H9 (cell line): ENCODE measurements around the gene NCOA5. TPM values are rescaled to one million over a fixed set of nuclear protein-coding genes. Genes with fewer than 3 reads are reported as not detected.

Experiments used
- DNase-seq: peaks from one replicate; pipeline ENCODE4 v3.0.0-alpha.2; 2017
- H2AFZ ChIP-seq: one replicate; pipeline ENCODE4 v1.6.1; 2013; ENCODE audit warnings: mild to moderate bottlenecking, low read length, control low read depth, moderate library complexity
- H2AK5ac ChIP-seq: 2 replicates; pipeline ENCODE4 v1.6.1; 2013; ENCODE audit warnings: low read length, control low read depth, mixed read lengths; ENCODE audit not compliant: insufficient read length
- H2BK120ac ChIP-seq: one replicate; pipeline ENCODE4 v1.6.1; 2013; ENCODE audit warnings: low read depth, mild to moderate bottlenecking, low read length, control low read depth, inconsistent platforms; ENCODE audit not compliant: poor library complexity, severe bottlenecking
- H2BK12ac ChIP-seq: 2 replicates; pipeline ENCODE4 v1.6.1; 2013; ENCODE audit warnings: low read length, control low read depth, mixed read lengths, low read depth; ENCODE audit not compliant: insufficient read length
- H2BK15ac ChIP-seq: 2 replicates; pipeline ENCODE4 v1.6.1; 2013; ENCODE audit warnings: low read depth, low read length, control low read depth
- H2BK20ac ChIP-seq: one replicate; pipeline ENCODE4 v1.6.1; 2013; ENCODE audit warnings: low read depth, mild to moderate bottlenecking, low read length, control low read depth, inconsistent platforms; ENCODE audit not compliant: poor library complexity, severe bottlenecking
- H2BK5ac ChIP-seq: 2 replicates; pipeline ENCODE4 v1.6.1; 2013; ENCODE audit warnings: low read length, control low read depth, mixed read lengths; ENCODE audit not compliant: insufficient read length
- H3K14ac ChIP-seq: 2 replicates; pipeline ENCODE4 v1.6.1; 2013; ENCODE audit warnings: low read length, control low read depth; ENCODE audit not compliant: insufficient read depth
- H3K18ac ChIP-seq: 2 replicates; pipeline ENCODE4 v1.6.1; 2013; ENCODE audit warnings: low read depth, mild to moderate bottlenecking, mixed read lengths, low read length, control low read depth; ENCODE audit not compliant: insufficient read length
- H3K23ac ChIP-seq: 2 replicates; pipeline ENCODE4 v1.6.1; 2013; ENCODE audit warnings: low read length, control low read depth, mixed read lengths, low read depth; ENCODE audit not compliant: insufficient read length
- H3K23me2 ChIP-seq: 2 replicates; pipeline ENCODE4 v1.6.1; 2013; ENCODE audit warnings: low read depth, mild to moderate bottlenecking, mixed read lengths, low read length, control low read depth; ENCODE audit not compliant: insufficient read length, poor library complexity, severe bottlenecking
- H3K27ac ChIP-seq: 2 replicates; pipeline ENCODE4 v1.5.1; 2013; ENCODE audit warnings: low read length, control low read depth, mixed read lengths, low read depth; ENCODE audit not compliant: insufficient read length
- H3K27me3 ChIP-seq: 2 replicates; pipeline ENCODE4 v1.6.1; 2013; ENCODE audit warnings: low read length, control low read depth, inconsistent platforms; ENCODE audit not compliant: insufficient read depth
- H3K4ac ChIP-seq: 2 replicates; pipeline ENCODE4 v1.6.1; 2013; ENCODE audit warnings: low read depth, mild to moderate bottlenecking, control low read depth, inconsistent platforms, low read length, moderate library complexity
- H3K4me1 ChIP-seq: 2 replicates; pipeline ENCODE4 v1.6.1; 2013; ENCODE audit warnings: low read length, control low read depth, inconsistent platforms; ENCODE audit not compliant: insufficient read depth
- H3K4me2 ChIP-seq: 2 replicates; pipeline ENCODE4 v1.6.1; 2013; ENCODE audit warnings: low read length, control low read depth, mixed read lengths; ENCODE audit not compliant: insufficient read length, insufficient read depth
- H3K56ac ChIP-seq: 2 replicates; pipeline ENCODE4 v1.6.1; 2013; ENCODE audit warnings: low read depth, mild to moderate bottlenecking, mixed read lengths, low read length, control low read depth; ENCODE audit not compliant: insufficient read length
- H3K79me1 ChIP-seq: 2 replicates; pipeline ENCODE4 v1.6.1; 2013; ENCODE audit warnings: low read depth, mild to moderate bottlenecking, moderate library complexity, low read length, control low read depth, inconsistent platforms; ENCODE audit not compliant: insufficient read depth, poor library complexity, severe bottlenecking
- H3K79me2 ChIP-seq: 2 replicates; pipeline ENCODE4 v1.6.1; 2013; ENCODE audit warnings: low read length, control low read depth, inconsistent platforms; ENCODE audit not compliant: insufficient read depth
- H3K9ac ChIP-seq: 2 replicates; pipeline ENCODE4 v1.6.1; 2013; ENCODE audit warnings: low read length, control low read depth, mixed read lengths; ENCODE audit not compliant: insufficient read length; ENCODE audit errors: extremely low read depth
- H3K9me3 ChIP-seq: one replicate; pipeline ENCODE4 v1.6.1; 2013; ENCODE audit warnings: low read depth, low read length, inconsistent platforms; ENCODE audit not compliant: control insufficient read depth
- H3T11ph ChIP-seq: one replicate; pipeline ENCODE4 v1.6.1; 2013; ENCODE audit warnings: mild to moderate bottlenecking, low read length, control low read depth, inconsistent platforms
- H4K20me1 ChIP-seq: one replicate; pipeline ENCODE4 v1.6.1; 2013; ENCODE audit not compliant: control insufficient read depth, insufficient read length, insufficient read depth
- H4K5ac ChIP-seq: 2 replicates; pipeline ENCODE4 v1.6.1; 2013; ENCODE audit warnings: low read depth, mild to moderate bottlenecking, mixed read lengths, low read length, control low read depth; ENCODE audit not compliant: insufficient read length
- H4K8ac ChIP-seq: replicated peaks from 2 replicates; pipeline ENCODE4 v1.6.1; 2013; ENCODE audit warnings: low read length, control low read depth, mixed read lengths, low read depth; ENCODE audit not compliant: insufficient read length
- H4K91ac ChIP-seq: 2 replicates; pipeline ENCODE4 v1.6.1; 2013; ENCODE audit warnings: low read depth, mild to moderate bottlenecking, moderate library complexity, mixed read lengths, low read length, control low read depth; ENCODE audit not compliant: insufficient read length
- H3K27ac Mint-ChIP-seq, 3 experiments: 2 replicates in 2 of 3; 3 replicates in 1 of 3; pipeline ENCODE4 v1.8.0; 2020 to 2021; ENCODE audit warnings: mixed read lengths in 3 of 3, mild to moderate bottlenecking in 1 of 3, moderate library complexity in 1 of 3
- H3K27me3 Mint-ChIP-seq: 2 replicates; pipeline ENCODE4 v1.8.0; 2021; ENCODE audit warnings: low read depth, mild to moderate bottlenecking, moderate library complexity, mixed read lengths
- H3K36me3 Mint-ChIP-seq, 3 experiments: 2 replicates in 2 of 3; 3 replicates in 1 of 3; pipeline ENCODE4 v1.8.0; 2020 to 2021; ENCODE audit warnings: low read depth in 3 of 3, mixed read lengths in 3 of 3; ENCODE audit not compliant: insufficient read depth in 1 of 3
- H3K4me1 Mint-ChIP-seq, 2 experiments: 2 replicates each; pipeline ENCODE4 v1.8.0; 2020; ENCODE audit warnings: mixed read lengths in 2 of 2
- H3K4me3 Mint-ChIP-seq, 2 experiments: 2 replicates in 1 of 2; 3 replicates in 1 of 2; pipeline ENCODE4 v1.8.0; 2020 to 2021; ENCODE audit warnings: mild to moderate bottlenecking in 2 of 2, mixed read lengths in 2 of 2, moderate library complexity in 1 of 2
- H3K9me3 Mint-ChIP-seq, 2 experiments: 2 replicates in 1 of 2; 3 replicates in 1 of 2; pipeline ENCODE4 v1.8.0; 2020; ENCODE audit warnings: mild to moderate bottlenecking in 2 of 2, mixed read lengths in 2 of 2, moderate library complexity in 1 of 2
- WGBS: extraction: QIAGEN DNeasy Blood & Tissue Kit; methylation state at CpG from one replicate; pipeline ENCODE4 v1.1.7; 2013; ENCODE audit warnings: missing lambda C conversion rate, low lambda C conversion rate, mixed read lengths; ENCODE audit not compliant: insufficient read length; ENCODE audit errors: extremely low coverage; 5-methylcytosine and 5-hydroxymethylcytosine counted together
- total RNA-seq: library from RNA; stranded (reverse); gene quantifications from 2 replicates; pipeline ENCODE4 v1.2.1, GENCODE V29; 2021
- TF ChIP-seq, protein P1 (sequence below): fragments of 200-600 bp; sonication (generic); conservative IDR thresholded peaks from 3 replicates; pipeline ENCODE4 v1.8.0; 2021; ENCODE audit warnings: antibody characterized with exemption, mild to moderate bottlenecking

The NCOA5 gene
- total RNA-seq, 1 experiment from 2014 or later: 55.7 TPM

DNA sequence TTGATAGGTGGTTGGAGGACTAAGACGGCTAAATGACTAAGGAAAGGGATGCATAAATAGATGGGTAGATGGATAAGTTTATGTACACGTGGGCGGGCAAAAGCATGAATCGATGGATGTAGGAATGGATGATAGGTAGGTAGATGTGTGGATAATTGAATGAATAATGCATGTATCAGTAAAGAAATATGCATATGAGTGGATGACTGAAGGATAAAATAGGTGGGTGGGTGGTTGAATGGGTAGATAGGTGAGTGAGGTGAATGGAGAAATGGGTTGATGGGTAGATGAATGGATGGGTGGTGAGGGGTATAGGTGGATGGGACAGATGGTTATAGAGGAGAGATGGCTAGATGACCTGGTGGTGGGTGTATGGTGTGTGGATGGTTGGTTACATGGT lies 40.6 kb downstream of the NCOA5 start:
- no peak overlapping the region for H3K23ac ChIP-seq
- H3K27ac ChIP-seq: no peak overlapping the region
- no peaks in the 10 kb centered on the region; the same call in 1 of the 2 replicates for H3K27me3 ChIP-seq
- Mint-ChIP-seq H3K27me3 (peaks cover 59% of the 10 kb centered on the region), H3K9me3 (no peaks in the 10 kb centered on the region), H3K4me3 (no peak overlapping the region), H3K4me1 (peaks cover 2 to 3% of the 10 kb centered on the region in 2 experiments; a peak in 2 of 4 replicates), H3K36me3 (0 out of 7 replicates have a peak, but pooled peaks cover 0 to 1% (median 0%) of the 10 kb centered on the region in 3 experiments), H3K27ac (no peak overlapping the region)
- no peak overlapping the region for H3K56ac ChIP-seq
- TF ChIP-seq, protein P1, sequence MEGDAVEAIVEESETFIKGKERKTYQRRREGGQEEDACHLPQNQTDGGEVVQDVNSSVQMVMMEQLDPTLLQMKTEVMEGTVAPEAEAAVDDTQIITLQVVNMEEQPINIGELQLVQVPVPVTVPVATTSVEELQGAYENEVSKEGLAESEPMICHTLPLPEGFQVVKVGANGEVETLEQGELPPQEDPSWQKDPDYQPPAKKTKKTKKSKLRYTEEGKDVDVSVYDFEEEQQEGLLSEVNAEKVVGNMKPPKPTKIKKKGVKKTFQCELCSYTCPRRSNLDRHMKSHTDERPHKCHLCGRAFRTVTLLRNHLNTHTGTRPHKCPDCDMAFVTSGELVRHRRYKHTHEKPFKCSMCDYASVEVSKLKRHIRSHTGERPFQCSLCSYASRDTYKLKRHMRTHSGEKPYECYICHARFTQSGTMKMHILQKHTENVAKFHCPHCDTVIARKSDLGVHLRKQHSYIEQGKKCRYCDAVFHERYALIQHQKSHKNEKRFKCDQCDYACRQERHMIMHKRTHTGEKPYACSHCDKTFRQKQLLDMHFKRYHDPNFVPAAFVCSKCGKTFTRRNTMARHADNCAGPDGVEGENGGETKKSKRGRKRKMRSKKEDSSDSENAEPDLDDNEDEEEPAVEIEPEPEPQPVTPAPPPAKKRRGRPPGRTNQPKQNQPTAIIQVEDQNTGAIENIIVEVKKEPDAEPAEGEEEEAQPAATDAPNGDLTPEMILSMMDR: no peak
- H3T11ph ChIP-seq: no peak overlapping the region
- H3K79me2 ChIP-seq: no peaks in the 10 kb centered on the region
- H4K8ac ChIP-seq: no peak overlapping the region
- H2BK120ac ChIP-seq: no peak overlapping the region
- no peak overlapping the region; the same call in 1 of the 2 replicates for H3K14ac ChIP-seq
- no peak overlapping the region for H3K18ac ChIP-seq
- no peak overlapping the region for H4K5ac ChIP-seq
- H3K23me2 ChIP-seq: no peaks in the 10 kb centered on the region
- no peak overlapping the region for H3K4me2 ChIP-seq
- no peaks in the 10 kb centered on the region for H4K20me1 ChIP-seq
- H3K9ac ChIP-seq: no peak overlapping the region
- H4K91ac ChIP-seq: no peak overlapping the region
- H2AFZ ChIP-seq: no peak overlapping the region
- H2BK12ac ChIP-seq: no peak overlapping the region
- no peak overlapping the region for H2BK15ac ChIP-seq
- H3K79me1 ChIP-seq: no peaks in the 10 kb centered on the region
- no peak overlapping the region for H2BK20ac ChIP-seq
- H2AK5ac ChIP-seq: no peak overlapping the region
- no peak for DNase-seq
- no peak overlapping the region for H2BK5ac ChIP-seq
- no peaks in the 10 kb centered on the region for H3K4me1 ChIP-seq
- H3K4ac ChIP-seq: no peak overlapping the region
- WGBS: 100% methylated on average over 3 of the region's 4 CpGs
- H3K9me3 ChIP-seq: no peaks in the 10 kb centered on the region
